Spleen (tissue), 11 donors: ENCODE results near the gene ZNF132. TPM values are rescaled to one million over a fixed set of nuclear protein-coding genes. Genes with fewer than 3 reads are reported as not detected.

ENCODE experiments used
- DNase-seq: peaks from one replicate; pipeline ENCODE4 v3.0.0-alpha.2; 2020
- H3K27ac ChIP-seq, 8 donors: fragments of 200-600 bp; sonication (generic) in 7 of 8; 1 replicate in 4 of 8; 2 replicates in 4 of 8; pipeline versions ENCODE4 v1.5.0 to v1.8.0; 2016 to 2021; ENCODE audit warnings: inconsistent platforms in 4 of 8, mild to moderate bottlenecking in 4 of 8, moderate library complexity in 1 of 8
- H3K27me3 ChIP-seq, 7 donors: fragments of 200-600 bp; sonication (generic) in 6 of 7; replicated peaks in 1 of 7; 1 replicate in 4 of 7; 2 replicates in 3 of 7; pipeline versions ENCODE4 v1.5.0 to v1.8.0; 2016 to 2021; ENCODE audit warnings: inconsistent platforms in 3 of 7, mild to moderate bottlenecking in 1 of 7
- H3K36me3 ChIP-seq, 6 donors: fragments of 200-600 bp; sonication (generic) in 5 of 6; 1 replicate in 4 of 6; 2 replicates in 2 of 6; pipeline versions ENCODE4 v1.5.0 to v1.8.0; 2016 to 2021; ENCODE audit warnings: inconsistent platforms in 2 of 6
- H3K4me1 ChIP-seq, 6 donors: fragments of 200-600 bp; sonication (generic) in 5 of 6; 1 replicate in 3 of 6; 2 replicates in 3 of 6; pipeline versions ENCODE4 v1.5.0 to v1.8.0; 2016 to 2021; ENCODE audit warnings: inconsistent platforms in 3 of 6
- H3K4me3 ChIP-seq, 8 donors: fragments of 200-600 bp; sonication (generic) in 7 of 8; 1 replicate in 4 of 8; 2 replicates in 4 of 8; pipeline versions ENCODE4 v1.5.0 to v1.8.0; 2016 to 2021; ENCODE audit warnings: inconsistent platforms in 4 of 8, mild to moderate bottlenecking in 4 of 8, moderate library complexity in 2 of 8
- H3K9me3 ChIP-seq, 8 donors: fragments of 200-600 bp; sonication (generic) in 7 of 8; 1 replicate in 4 of 8; 2 replicates in 4 of 8; pipeline versions ENCODE4 v1.5.0 to v1.8.0; 2016 to 2021; ENCODE audit warnings: inconsistent platforms in 4 of 8
- CTCF ChIP-seq, 11 experiments: fragments of 200-600 bp in 7 of 11; fragments of 450-650 bp in 4 of 11; sonication (generic) in 4 of 11; IDR thresholded peaks in 8 of 11; conservative IDR thresholded peaks in 3 of 11; 1 replicate in 7 of 11; 2 replicates in 4 of 11; pipeline versions ENCODE4 v1.4.0 to v1.8.0; 2016 to 2021; ENCODE audit warnings: antibody characterized with exemption in 11 of 11, inconsistent platforms in 4 of 11, mild to moderate bottlenecking in 1 of 11
- POLR2A ChIP-seq, 3 donors: fragments of 450-650 bp; IDR thresholded peaks; one replicate each; pipeline ENCODE4 v1.5.1; 2017; ENCODE audit warnings: antibody characterized with exemption in 3 of 3, mild to moderate bottlenecking in 1 of 3
- POLR2AphosphoS5 ChIP-seq, 3 donors: sonication (generic); formaldehyde crosslinking; IDR thresholded peaks; one replicate each; pipeline ENCODE4 v1.5.1; 2017; ENCODE audit warnings: antibody characterized with exemption in 3 of 3
- WGBS, 5 donors: extraction: QIAGEN DNeasy Blood & Tissue Kit in 3 of 5; methylation state at CpG; one replicate each; pipeline versions ENCODE4 v1.1.5 to v1.1.7; 2013 to 2018; 5-methylcytosine and 5-hydroxymethylcytosine counted together
- intact Hi-C: fragments of 100-400 bp; cut with DNase I; formaldehyde crosslinking; loops from one replicate; pipeline ENCODE4 v1.15.0; 2023; ENCODE audit warnings: low total_unique reads
- polyA plus RNA-seq, 3 donors: library from polyadenylated mRNA; stranded (reverse); fragments of 200-250 nt; gene quantifications; one replicate each; pipeline ENCODE4 v1.2.1, GENCODE V29; 2013
- total RNA-seq, 7 donors: library from RNA; depleted of rRNA in 3 of 7; stranded (reverse); fragments of >200 nt in 3 of 7; fragmentation: NEBNext Ultra II Directional in 4 of 7; extraction: Animal tissue kit (Norgen Biotek cat#: 25700) in 4 of 7; gene quantifications; one replicate each; pipeline versions ENCODE4 v1.1.0 to v1.2.1, GENCODE V29; 2016 to 2021
- donor health status: healthy with polysubstance abuse.
- donor health status: DM: no; HTN: no; CAD: no; lungs with moderate emphysema.
- donor health status: DM: no; HTN: no; CAD: no.
- donor health status: Bipolar disorder and iron deficiency.
- donor health status: healthy.
- donor health status: DM: no; HTN: no; CAD: no.
- donor health status: DM: yes; HTN: yes; CAD: no.

ZNF132 gene
- total and polyA plus RNA-seq, 10 donors: 0.96 to 10.9 (median 5.4) TPM

- Histone ChIP-seq H3K4me3 (peak overlapping the region; percentile 60 to 92 (median 70)), H3K4me1 (peaks cover 13 to 26% (median 22%) of the 10 kb centered on the region in 6 donors), H3K27ac (peak overlapping the region; percentile 84 to 95 (median 89)), H3K27me3 (no peaks in the 10 kb centered on the region), H3K36me3 (peaks cover 0 to 53% (median 30%) of the 10 kb centered on the region in 6 donors), H3K9me3 (no peaks in the 10 kb centered on the region)
- intact Hi-C loops: no loop called here
- DNase-seq: no peak
- 22 to 26% (median 25%) methylated on average over 27 of the region's 27 CpGs for WGBS, 5 donors
- TF ChIP-seq CTCF (IDR thresholded peaks at IDR 0.05 in 8 of 11, conservative IDR thresholded peaks at IDR 0.05 in 3 of 11): no peak
- TF ChIP-seq POLR2A (IDR thresholded peaks at IDR 0.05): no peak
- no peak for TF ChIP-seq POLR2AphosphoS5 (IDR thresholded peaks at IDR 0.05)
These were observed 35.2 kb upstream of the ZNF132 start for GRCh38 chr19:58474997-58475713.

GRCh38 chr19:58474291-58474996 lies 34.5 kb upstream of the ZNF132 start:
- WGBS, 5 donors: 87 to 92% (median 88%) methylated on average over 12 of the region's 12 CpGs
- peak overlapping the region in 2 of 8 donors; percentile 90 to 91 for H3K27ac ChIP-seq
- no peaks in the 10 kb centered on the region for H3K27me3 ChIP-seq
- no peak for DNase-seq
- no peak for TF ChIP-seq POLR2AphosphoS5 (IDR thresholded peaks at IDR 0.05)
- no peak for TF ChIP-seq POLR2A (IDR thresholded peaks at IDR 0.05)
- no peak for TF ChIP-seq CTCF (IDR thresholded peaks at IDR 0.05 in 8 of 11, conservative IDR thresholded peaks at IDR 0.05 in 3 of 11)
- H3K9me3 ChIP-seq: no peaks in the 10 kb centered on the region
- intact Hi-C loops: no loop called here
- peaks cover 0 to 53% (median 36%) of the 10 kb centered on the region in 6 donors for H3K36me3 ChIP-seq
- peaks cover 13 to 26% (median 22%) of the 10 kb centered on the region in 6 donors for H3K4me1 ChIP-seq
- H3K4me3 ChIP-seq: no peak overlapping the region

GRCh38 chr19:58473775-58474174 lies 33.8 kb upstream of the ZNF132 start:
- no peak for DNase-seq

More at GRCh38 chr19:58473775-58474174, 33.8 kb upstream of the ZNF132 start:
- peaks cover 0 to 51% (median 40%) of the 10 kb centered on the region in 6 donors for H3K36me3 ChIP-seq
- intact Hi-C loops: no loop called here
- no peaks in the 10 kb centered on the region for H3K9me3 ChIP-seq
- H3K27me3 ChIP-seq: no peaks in the 10 kb centered on the region
- TF ChIP-seq POLR2A (IDR thresholded peaks at IDR 0.05): no peak
- TF ChIP-seq POLR2AphosphoS5 (IDR thresholded peaks at IDR 0.05): no peak
- no peak for TF ChIP-seq CTCF (IDR thresholded peaks at IDR 0.05 in 8 of 11, conservative IDR thresholded peaks at IDR 0.05 in 3 of 11)
- H3K27ac ChIP-seq: no peak overlapping the region
- no peak overlapping the region for H3K4me3 ChIP-seq
- H3K4me1 ChIP-seq: peaks cover 13 to 31% (median 24%) of the 10 kb centered on the region in 6 donors
